Adrenal gland (tissue), 5 donors: Measurements from ENCODE around the gene RGPD6.
"Not testable (repeated sequence)": the region's sequence is repeated elsewhere in the genome, so short reads cannot be mapped to it uniquely, and the experiment has no call there.

Experiments
- CTCF ChIP-seq, 6 experiments: fragments of 450-650 bp in 4 of 6; fragments of 200-600 bp in 2 of 6; sonication (generic) in 1 of 6; IDR thresholded peaks; 1 replicate in 5 of 6; 2 replicates in 1 of 6; pipeline versions ENCODE4 v1.5.1 to v1.8.0; 2016 to 2021; ENCODE audit warnings: antibody characterized with exemption in 6 of 6, mild to moderate bottlenecking in 2 of 6, moderate library complexity in 1 of 6
- POLR2A ChIP-seq, 2 donors: fragments of 450-650 bp; IDR thresholded peaks; one replicate each; pipeline ENCODE4 v1.6.1; 2017; ENCODE audit warnings: antibody characterized with exemption in 2 of 2, mild to moderate bottlenecking in 2 of 2, moderate library complexity in 1 of 2
- donor health status: DM: no; HTN: no; CAD: no.

- not testable (repeated sequence) for TF ChIP-seq POLR2A, CTCF (IDR thresholded peaks at IDR 0.05)
Observed at GRCh38 chr2:110605057-110605456, 28.0 kb upstream of the RGPD6 start.
